HG02970 (cell line): ENCODE measurements around the gene TNKS1BP1.
A peak's percentile ranks its signal among the peaks of the same experiment; 100 is the strongest.
"Not testable (repeated sequence)": the region's sequence is repeated elsewhere in the genome, so short reads cannot be mapped to it uniquely, and the experiment has no call there.

Experiments used
- ATAC-seq: cut with Tn5 transposase; IDR thresholded peaks from one replicate; pipeline ENCODE4 v1.9.1; 2021; ENCODE audit warnings: mild to moderate bottlenecking, moderate library complexity, moderate number of reproducible peaks; ENCODE audit not compliant: unreplicated experiment, low FRiP score

TNKS1BP1 gene

DNA sequence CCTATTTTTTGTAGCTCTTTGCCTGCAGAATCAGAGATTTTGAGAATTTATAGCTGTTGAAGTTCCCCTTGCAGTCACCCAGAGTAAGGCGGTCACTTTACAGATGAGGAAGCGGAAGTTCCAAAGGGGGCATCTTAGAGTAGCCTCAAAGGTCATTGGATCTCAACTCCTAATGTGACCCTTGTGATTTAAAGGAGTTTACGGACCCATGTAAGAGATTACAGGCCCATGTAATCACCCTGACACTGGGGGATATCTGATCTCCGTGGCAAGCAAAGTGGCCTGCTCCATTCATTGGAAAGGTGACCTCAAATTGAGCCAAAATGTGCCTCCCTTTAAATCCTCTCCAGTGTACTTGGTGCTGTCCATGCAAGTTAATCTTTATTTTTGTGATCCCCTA, 29.1 kb upstream of the TNKS1BP1 start:
- ATAC-seq: no peak

DNA sequence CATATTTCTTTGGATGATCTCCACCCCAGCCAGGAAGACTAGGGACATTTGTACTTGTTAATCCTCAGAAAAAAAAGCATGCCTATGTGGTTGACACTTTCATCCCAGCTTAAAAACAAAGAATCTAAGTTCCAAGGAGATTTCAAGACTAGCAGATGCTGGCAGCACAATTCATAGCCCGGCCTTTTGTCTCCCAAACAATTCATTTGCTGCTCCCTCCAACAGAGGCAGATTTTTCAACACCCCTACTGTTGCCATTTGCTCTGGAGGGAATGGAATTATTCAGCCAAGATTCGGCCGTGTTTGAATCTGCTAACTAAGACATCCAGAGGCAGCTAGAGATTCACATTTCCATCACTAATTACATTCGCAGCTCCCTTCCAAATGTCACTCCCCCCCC, 28.7 kb upstream of the TNKS1BP1 start:
- no peak for ATAC-seq

DNA sequence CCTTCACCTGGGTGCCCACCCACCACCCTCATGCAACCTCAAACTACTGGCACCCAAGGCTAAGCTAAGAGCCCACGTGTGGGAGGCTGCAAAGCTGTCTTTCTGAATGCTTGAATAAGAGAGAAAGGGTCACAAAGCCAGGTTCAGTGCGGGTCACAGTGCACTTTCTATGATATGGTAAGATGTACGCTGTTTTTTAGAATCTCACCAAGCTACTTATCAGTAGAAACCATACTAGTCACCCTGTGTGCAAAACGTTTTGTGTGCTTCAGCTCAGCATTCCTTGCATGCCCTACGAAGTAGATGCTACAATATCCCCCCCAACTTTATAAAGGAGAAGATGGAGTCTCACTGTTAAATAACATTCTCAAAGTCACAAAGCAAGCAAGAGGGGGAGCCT, 28.3 kb upstream of the TNKS1BP1 start:
- no peak for ATAC-seq

DNA sequence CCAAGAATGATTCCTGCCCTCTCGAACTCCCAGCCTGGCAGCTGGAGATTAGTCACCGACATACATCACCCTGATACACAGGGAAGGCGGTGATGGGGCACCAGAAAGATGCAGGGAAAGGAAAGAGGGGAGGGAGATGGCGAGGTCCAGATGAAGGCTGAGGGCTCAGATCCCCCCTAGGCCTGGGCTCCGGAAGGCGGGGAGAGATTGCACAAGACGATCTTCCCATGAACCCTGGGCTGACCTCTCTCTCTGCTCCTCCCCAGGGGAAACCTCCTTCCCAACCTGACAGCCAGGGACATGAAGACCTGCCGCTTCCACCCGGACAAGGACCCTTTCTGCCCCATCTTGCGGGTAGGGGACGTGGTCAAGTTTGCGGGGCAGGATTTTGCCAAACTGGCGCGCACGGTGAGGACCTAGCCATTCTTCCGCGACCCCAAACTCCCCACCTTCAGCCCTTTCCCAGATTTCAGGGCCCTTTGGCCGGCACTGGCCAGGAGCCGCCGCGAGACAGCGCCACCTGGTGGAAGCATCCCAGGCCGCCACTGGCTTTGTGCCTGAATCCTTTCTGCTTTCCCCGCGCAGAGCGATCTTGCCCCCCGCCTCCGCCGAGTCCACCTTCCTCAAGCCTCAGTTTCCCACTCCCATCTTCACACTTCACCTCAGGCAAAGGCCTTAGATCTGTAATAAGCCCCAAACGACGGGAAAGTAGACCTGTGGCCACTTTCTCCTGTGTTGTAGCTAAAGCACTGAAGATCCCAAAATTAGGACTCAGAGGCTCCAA, 24.9 kb upstream of the TNKS1BP1 start:
- ATAC-seq: no peak

DNA sequence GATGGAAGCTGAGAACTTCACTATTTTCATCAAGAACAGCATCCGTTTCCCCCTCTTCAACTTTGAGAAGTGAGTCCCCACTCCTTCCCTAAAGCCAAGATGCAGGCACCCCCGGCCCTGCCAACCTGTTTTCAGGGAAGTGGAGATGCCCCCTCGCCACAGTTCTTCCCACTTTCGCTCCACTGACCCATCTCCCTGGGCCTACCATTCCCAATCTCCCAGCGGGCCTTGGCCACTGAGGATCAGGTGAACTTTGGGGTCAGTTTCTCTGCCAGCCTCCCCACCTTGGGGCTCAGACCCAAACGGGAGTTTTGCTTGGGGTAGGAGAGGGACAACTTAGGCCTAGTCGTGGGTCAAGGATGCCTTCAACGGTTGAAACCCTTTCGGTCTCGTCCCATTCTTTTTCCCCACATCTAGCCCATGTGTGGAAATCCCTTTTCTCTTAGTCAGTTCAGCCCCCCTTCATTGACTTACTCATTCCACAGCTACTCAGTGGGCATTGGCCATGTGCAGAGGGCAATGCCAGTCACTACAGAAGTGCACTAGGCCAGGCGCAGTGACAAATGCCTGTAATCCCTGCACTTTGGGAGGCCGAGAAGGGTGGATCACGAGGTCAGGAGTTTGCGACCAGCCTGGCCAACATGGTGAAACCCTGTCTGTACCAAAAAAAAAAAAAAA, 24.0 kb upstream of the TNKS1BP1 start:
- no peak for ATAC-seq

DNA sequence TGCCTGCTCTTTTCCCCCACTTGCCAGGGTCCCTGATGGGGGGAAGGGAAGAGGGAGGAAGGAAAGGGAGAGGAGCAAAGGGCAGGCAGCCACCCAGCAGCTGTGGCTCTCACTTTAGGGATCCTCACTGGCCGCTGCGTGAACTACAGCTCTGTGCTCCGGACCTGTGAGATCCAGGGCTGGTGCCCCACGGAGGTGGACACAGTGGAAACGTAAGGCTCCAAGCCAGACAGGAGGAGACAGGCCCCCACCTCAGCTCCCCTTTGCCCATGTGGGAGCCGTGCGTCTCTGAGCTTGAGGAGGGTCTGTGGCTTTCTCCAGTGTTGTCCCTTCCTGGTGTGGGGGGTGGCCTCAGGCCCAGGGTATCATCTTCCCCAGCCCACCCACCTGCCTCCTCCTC, 23.3 kb upstream of the TNKS1BP1 start:
- no peak for ATAC-seq

DNA sequence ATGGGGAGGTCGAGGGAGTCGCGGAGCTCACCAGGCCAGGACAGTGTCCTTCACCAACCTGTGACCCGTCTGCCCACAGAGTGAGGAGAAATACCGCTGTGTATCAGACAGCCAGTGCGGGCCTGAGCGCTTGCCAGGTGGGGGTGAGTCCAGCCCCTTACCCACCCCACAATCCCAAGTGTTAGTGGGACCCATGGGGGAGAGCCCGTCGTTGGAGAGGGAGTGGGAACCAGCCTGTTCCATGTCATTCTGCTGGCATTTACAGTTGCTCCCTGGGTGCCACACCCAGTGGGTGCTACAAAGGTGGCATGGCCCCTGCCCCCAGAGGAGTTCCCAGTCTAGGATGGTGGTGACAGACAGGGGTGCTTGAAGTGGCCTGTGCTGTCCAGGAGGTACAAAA, 22.6 kb upstream of the TNKS1BP1 start:
- ATAC-seq: no peak

DNA sequence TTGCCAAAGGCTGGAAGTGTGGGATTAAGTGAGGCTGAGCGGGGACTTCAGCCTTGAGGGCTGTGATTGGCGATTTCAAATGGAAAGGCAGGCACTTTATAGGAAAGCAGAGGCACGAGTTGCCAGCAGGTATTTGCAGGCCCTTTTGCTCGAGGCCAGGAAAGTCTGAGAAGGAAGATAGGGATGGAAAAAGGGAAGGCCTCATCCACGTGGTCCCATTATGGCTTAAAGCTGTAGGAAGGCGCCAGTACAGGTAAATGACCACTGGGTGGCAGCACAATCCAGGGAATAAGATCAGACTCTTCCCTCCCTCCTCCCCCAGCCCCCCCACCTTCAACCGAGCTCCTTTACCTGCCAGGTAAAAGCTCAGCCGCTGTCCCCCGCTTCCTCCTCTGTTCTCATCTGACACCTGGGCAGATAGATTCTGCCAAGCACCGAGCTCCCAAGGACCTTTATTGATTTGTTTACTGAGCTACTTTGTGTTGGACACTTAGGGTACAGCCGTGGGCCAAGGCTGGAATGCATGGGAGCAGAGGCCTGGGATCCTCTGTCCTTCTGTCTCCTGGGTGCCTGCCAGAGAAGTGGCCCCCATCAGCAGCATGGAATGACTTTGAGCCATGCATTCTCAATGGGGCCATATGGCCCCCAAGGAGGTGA, 20.9 kb upstream of the TNKS1BP1 start:
- ATAC-seq: no peak

DNA sequence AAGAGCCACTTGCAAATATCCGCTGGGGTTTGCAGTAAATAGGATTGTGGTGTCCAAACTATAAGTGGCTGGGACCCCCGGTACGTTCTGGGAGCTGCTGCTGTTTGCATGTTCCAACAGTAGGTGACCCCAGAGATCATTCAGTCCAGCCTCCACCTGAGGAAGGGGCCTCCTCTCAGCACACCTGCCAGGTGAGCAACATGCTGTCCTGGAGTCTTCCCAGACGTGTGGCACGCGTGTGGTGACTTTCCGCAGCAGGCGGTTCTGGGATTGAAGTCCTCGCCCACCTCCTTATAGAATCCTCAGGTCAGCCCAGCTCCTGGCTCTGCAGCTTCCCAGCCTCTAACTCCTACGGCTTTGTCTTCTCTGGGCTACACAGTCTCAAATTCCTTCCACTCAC, 20.1 kb upstream of the TNKS1BP1 start:
- ATAC-seq: no peak

DNA sequence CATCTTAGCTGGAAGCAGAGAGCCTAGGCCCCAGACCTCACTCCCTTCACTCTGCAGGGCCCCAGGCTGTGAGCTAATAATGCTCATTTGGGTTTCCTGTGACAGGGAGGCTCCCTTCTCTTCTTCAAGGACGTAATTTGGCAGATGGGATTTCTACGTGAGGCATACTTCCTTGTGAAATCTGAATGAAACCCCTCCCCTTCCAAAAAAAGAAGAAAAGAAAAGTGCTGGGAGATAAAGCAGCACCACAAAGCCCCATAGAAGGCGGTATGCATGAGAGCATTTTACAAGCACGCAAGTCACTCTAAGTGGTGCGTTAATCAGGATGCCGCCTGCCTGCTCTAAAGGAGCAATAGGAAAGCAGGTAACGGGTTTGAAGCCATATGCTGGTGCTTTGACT, 19.1 kb upstream of the TNKS1BP1 start:
- no peak for ATAC-seq

DNA sequence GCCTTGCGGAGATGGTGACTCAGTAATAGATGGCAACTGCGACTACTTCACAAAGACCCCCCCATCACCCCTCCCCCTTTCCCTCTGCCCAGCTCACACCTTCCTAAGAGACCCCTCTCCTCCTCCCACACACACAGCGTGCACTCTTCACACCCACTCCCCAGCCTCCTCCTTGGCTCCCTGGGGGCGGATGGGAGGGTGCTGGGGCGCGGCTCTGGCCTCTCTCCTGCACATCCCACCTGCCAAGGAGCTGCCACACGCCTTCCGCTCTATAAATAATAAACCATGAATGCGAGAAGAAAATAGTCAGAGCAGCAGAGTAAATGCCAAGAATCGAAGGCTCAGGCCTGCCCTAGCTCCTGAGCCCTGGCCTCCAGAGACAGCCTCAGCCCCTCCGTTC, 17.9 kb upstream of the TNKS1BP1 start:
- no peak for ATAC-seq

DNA sequence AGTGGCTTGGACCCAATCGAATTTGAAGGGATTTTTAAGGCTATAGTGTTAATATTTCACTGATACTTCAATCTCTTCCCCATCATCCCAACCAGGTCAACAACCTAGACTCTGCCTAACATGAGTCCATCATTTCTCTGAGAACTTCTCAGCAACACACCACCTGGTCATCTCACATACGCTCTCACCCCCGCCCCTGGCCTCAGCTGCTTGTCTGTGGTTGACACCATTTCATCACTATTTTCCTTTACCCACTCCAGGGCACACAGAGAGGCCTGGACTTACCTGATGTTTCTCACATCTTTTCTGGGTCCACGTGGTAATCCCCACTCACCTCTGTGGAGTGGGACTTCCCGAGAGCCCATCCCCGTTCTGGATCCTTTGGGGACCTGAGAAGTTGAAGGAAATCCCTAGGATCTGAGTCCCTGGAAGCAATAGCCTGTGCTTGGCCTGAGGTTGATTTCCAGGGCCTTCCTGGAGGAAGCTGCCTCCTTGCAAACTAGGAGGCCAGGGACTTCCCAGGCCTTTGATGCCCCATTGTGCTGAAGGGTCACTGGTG, 16.6 kb upstream of the TNKS1BP1 start:
- no peak for ATAC-seq

DNA sequence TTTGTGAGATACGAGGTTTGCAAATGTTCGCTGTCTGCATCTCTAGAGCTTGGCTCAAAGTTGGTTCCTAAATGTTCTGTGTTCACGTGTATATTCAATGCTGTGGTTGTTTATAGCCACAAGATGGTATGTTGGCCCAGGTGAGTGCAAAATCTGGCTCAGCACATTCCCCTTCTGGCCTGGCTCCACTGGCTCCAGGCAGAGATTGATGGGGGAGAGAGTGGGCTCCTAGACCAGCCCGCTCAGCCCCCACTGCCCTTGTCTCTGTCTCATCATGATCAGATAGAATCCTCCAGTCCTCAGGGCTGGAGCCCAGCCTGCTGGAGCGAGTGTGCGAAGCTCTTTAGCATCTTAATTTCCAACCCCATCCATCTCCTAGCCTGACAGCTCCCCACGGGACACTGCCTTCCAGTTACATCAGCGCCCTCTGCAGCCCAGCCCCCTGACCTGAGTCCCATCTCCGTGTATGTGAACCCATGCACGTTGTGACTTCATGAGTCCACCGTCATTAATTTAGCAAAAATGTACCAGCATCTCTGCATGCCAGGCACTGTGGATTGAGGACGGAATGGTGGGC, 15.4 kb upstream of the TNKS1BP1 start:
- ATAC-seq: no peak

DNA sequence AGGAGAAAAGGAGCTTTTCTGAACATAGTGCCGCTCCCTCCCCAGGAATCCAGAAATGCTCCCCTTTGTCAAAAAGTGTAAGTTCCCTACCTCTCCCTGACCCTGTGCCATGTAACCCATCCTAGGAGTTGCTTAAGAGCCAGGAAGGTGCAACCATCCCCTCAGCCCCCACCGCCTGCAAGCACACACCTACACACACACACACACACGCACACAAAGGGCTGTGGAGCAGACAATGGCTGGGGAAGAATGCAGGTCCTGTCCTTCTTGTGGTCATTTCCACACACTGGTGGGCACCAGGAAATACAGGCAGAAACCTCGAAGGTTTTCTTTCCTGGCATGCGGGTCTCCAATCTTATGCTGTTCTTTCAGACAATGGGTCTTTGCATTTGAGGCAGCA, 14.6 kb upstream of the TNKS1BP1 start:
- ATAC-seq: no peak

DNA sequence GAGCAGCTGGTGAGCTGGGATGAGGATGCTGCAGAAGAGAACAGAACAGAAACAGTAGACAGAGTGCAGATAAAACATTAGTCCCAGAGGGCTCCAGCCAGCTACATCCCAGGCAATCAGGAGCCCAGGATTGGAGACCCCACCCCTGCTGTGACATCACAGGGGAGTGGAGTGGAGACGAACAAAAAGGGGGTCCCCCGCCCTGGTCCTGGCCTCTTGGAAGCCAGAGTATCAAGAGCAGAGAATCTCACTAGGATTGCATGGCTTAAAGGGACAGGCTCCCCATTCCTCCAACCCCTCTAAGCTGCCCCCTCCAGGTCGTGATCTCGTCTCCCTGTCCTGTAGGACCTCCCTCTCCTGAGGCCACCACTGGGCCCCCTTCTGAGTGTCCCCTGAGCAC, 13.4 kb upstream of the TNKS1BP1 start, which contains the start of gene P2RX3:
TSS of gene P2RX3 (plus strand) at position 211 of the 400 bp plus-strand sequence. CDS start 199 bp downstream, outside the sequence.
- ATAC-seq: no peak

DNA sequence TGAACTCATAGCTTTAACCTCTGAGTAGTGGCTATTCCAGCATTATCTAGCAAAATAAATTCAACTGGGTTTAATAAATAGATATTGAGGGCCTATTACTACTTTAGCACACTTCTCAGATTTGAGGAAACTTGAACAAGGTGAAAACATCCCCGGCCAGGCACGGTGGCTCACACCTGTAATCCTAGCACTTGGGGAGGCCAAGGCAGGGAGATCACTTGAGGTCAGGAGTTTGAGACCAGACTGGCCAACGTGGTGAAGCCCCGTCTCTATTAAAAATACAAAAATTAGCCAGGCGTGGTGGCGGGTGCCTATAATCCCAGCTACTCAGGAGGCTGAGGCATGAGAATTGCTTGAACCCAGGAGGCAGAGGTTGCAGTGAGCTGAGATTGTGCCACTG, 12.1 kb upstream of the TNKS1BP1 start:
- ATAC-seq: not testable (repeated sequence)

DNA sequence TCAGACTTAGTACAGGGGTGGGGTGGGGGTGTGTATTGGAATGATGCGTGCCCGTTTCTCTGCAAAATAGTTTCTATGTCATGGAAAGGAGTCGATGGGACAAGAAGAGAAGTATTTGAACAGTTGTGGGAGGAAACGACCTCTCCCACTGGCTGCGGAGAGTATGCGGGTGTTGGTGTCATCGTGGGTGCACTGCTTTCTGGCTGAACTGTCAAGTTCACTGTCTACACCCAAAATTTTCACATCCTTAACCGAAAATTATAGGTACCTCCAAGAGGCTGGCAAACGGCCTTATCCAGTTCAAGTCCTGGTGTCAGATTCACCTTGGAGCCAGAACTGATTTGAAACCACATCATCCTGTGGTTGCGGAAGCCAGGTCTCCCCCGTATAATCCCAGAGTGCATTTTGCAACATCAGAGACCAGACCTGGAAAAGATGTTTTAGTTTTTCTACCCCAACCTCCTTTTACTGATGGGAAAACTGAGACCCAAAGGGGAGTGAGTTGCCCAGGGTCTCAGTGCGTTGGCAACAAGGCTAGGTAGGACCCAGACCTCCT, 11.4 kb upstream of the TNKS1BP1 start:
- ATAC-seq: no peak

DNA sequence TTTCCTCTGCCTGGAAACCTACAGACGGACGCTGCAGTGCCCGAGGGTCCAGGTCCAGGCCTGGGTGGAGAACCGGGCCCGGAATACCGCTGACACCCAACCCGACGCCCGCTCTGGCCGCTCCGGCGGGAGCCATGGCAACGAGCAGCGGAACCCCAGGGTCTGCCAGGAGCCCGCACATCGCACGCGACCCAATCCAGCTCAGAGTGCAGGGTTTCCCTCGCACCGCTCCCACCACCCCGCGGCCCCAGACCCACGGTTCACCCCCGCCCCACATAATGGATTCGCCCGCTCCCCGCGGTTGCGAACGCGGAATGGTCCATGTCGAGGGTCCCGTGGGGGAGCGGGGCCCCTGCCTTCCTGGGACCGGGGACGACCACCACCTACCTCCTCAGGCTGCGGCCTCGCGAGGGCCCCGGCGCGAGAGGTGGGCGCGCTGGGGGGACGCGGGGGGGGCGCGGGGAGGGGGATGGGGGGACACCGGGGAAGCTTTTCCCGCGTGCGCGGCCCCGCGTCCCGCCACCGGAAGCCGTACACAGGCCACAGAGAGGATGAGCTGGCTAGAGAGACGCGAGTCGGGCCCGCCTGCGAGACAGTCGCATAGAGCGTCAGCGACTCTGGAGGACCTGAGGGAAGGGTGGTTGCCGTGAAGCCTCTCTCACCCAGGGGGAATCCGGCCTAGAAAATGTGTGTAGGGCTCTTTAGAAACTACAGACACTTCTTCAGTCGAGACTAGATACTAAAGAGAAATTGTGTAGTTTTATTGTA, 10.8 kb upstream of the TNKS1BP1 start, which contains the start of gene SSRP1:
TSS of gene SSRP1 (minus strand) at position 550 of the 768 bp plus-strand sequence. CDS start 771 bp downstream, outside the sequence.
- peak; percentile 95 for ATAC-seq

DNA sequence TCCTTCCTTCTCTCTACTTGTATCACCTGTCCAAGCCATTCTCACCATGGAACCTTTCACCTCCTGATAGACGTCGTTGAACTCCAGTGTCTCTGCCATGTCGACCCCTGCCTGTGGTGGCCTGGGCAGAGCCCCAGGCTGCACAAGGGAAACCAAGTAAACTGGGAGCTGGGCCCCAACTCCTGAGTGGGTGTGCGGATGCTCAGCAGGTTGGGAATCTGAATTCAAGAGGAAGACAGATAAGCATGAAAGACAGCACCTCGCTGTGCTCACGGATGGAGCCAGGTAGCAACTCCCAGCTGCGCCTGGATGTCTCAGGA, 10.2 kb upstream of the TNKS1BP1 start:
- ATAC-seq: no peak
